Measurements from ENCODE around the gene CHAC2. TPM values are rescaled to one million over a fixed set of nuclear protein-coding genes. Genes with fewer than 3 reads are reported as not detected.
A peak's percentile ranks its signal among the peaks of the same experiment; 100 is the strongest.
"Not testable (repeated sequence)": the region's sequence is repeated elsewhere in the genome, so short reads cannot be mapped to it uniquely, and the experiment has no call there.

The CHAC2 gene
- total RNA-seq, 2 experiments from 2014 or later: 17.1 to 18.1 TPM

DNA sequence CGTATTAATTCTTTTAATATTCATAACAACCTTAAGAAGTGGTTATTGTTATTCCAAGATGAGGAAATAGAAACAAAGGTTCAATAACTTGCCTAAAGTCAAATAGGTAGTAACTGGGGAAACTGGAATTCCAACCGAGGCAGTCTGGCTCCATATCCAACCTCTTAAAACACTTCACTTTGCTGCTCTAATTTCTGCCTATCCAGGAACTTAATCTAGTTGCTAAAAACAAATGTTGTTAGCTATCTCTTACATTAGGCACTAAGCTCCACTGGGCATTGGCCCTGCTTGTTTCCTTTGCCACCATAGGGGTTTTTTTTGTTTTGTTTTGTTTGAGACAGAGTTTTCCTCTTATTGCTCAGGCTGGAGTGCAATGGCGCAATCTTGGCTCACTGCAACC lies 44.0 kb downstream of the CHAC2 start:
- Mint-ChIP-seq H3K9me3 (ENCODE audit: insufficient read depth) (no peaks in the 10 kb centered on the region), H3K36me3 (ENCODE audit: low read depth) (peaks cover 25% of the 10 kb centered on the region), H3K27me3 (ENCODE audit: low read depth) (no peaks in the 10 kb centered on the region), H3K4me3 (no peak overlapping the region), H3K4me1 (ENCODE audit: low read depth) (no peaks in the 10 kb centered on the region), H3K27ac (no peak overlapping the region)
- ATAC-seq (no peak), DNase-seq (no peak)
- ChIA-PET CTCF (no interaction called here), POLR2A (no interaction called here)

DNA sequence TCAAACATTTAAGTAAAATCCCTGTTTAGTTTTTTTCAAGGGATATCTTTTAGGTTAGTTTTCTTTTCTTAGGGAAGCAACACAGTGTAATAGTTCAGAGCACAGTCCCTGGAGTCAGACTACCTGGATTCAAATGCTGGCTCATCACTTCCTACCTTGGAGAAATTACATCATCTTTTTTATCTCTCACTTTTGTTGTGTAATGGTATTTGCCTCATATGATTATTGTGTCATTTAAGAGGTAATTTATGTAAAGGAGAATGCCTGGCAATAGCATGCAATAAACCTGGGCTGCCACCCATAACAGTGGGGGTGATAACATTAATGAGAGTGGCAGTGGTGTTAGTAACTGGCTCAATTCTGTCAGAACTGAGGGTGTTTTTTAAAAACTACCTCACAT lies 45.5 kb downstream of the CHAC2 start:
- Mint-ChIP-seq H3K9me3 (ENCODE audit: insufficient read depth) (no peaks in the 10 kb centered on the region), H3K4me1 (ENCODE audit: low read depth) (no peaks in the 10 kb centered on the region), H3K27me3 (ENCODE audit: low read depth) (no peaks in the 10 kb centered on the region), H3K27ac (no peak overlapping the region), H3K4me3 (no peak overlapping the region), H3K36me3 (ENCODE audit: low read depth) (peaks cover 33% of the 10 kb centered on the region)
- no peak for DNase-seq
- ChIA-PET CTCF (no interaction called here), POLR2A (interaction anchor here (0.6 kb wide), 1 partner anchor 303 kb away, joined by 3 read pairs; no protein-coding TSS in a partner anchor)
- ATAC-seq: no peak

DNA sequence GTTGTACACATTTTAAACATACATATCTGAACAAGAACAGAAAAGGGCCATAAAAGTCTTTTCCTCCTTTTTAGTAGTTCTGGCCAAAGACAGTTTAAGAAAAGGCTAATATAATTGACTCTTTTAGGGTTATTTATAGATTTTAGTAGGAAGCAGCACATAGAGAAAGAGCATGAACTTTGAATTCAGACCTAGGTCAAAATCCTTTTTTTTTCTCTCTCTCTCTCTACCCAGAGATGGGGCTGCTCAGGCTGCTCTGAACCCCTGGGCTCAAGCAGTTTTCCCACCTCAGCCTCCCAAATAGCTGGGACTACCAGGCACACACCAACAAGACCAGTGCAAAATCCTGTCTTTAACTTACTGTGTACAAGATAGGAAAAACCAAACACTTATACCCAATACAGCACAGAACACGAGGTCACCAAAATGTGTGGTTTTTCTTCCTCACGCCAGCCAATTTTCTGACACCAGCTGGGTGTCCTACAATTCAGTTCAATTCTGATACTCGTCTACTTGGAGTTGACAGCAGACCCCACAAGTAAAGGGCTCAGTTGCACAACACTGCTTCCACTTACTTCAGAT lies 51.3 kb downstream of the CHAC2 start:
- no peak overlapping the region for H3K4me3 Mint-ChIP-seq
- CTCF ChIA-PET: no interaction called here
- ATAC-seq (no peak), DNase-seq (no peak)
- POLR2A ChIA-PET: no interaction called here
- H3K27me3 Mint-ChIP-seq (ENCODE audit: low read depth): no peaks in the 10 kb centered on the region
- H3K4me1 Mint-ChIP-seq (ENCODE audit: low read depth): no peaks in the 10 kb centered on the region
- H3K9me3 Mint-ChIP-seq (ENCODE audit: insufficient read depth): no peaks in the 10 kb centered on the region
- peaks cover 18% of the 10 kb centered on the region for H3K36me3 Mint-ChIP-seq (ENCODE audit: low read depth)
- no peak overlapping the region for H3K27ac Mint-ChIP-seq

DNA sequence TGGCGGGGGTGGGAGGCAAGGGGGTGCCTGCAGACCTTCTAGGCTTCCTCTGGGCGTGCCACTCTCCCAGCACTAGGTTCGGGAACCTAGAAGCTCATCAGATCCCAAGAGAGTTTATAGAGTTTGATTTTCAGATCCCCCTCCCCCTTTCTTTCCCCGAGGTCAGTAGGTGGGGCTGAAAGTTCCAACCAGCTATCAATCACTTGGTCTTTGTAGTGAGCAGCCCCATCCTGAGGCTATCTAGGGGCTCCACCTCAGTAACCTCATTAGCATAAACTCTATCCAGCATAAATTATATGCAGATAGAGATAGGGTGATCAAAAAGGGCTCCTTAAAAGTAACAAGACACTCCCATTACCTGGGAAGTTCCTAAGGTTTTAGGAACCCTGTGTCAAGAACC lies 52.0 kb downstream of the CHAC2 start:
- H3K9me3 Mint-ChIP-seq (ENCODE audit: insufficient read depth): no peaks in the 10 kb centered on the region
- no peaks in the 10 kb centered on the region for H3K4me1 Mint-ChIP-seq (ENCODE audit: low read depth)
- DNase-seq (no peak), ATAC-seq (no peak)
- CTCF ChIA-PET: no interaction called here
- H3K36me3 Mint-ChIP-seq (ENCODE audit: low read depth): peaks cover 18% of the 10 kb centered on the region
- POLR2A ChIA-PET: no interaction called here
- no peaks in the 10 kb centered on the region for H3K27me3 Mint-ChIP-seq (ENCODE audit: low read depth)
- no peak overlapping the region for H3K4me3 Mint-ChIP-seq
- no peak overlapping the region for H3K27ac Mint-ChIP-seq

- no peak overlapping the region for H3K4me3 Mint-ChIP-seq
- H3K27ac Mint-ChIP-seq: no peak overlapping the region
- H3K9me3 Mint-ChIP-seq (ENCODE audit: insufficient read depth): no peaks in the 10 kb centered on the region
- POLR2A ChIA-PET: no interaction called here
- DNase-seq (no peak), ATAC-seq (no peak)
- H3K27me3 Mint-ChIP-seq (ENCODE audit: low read depth): no peaks in the 10 kb centered on the region
- peaks cover 18% of the 10 kb centered on the region for H3K36me3 Mint-ChIP-seq (ENCODE audit: low read depth)
- H3K4me1 Mint-ChIP-seq (ENCODE audit: low read depth): no peaks in the 10 kb centered on the region
- CTCF ChIA-PET: no interaction called here
Observed at GRCh38 chr2:53820048-53820447, 52.4 kb downstream of the CHAC2 start.

DNA sequence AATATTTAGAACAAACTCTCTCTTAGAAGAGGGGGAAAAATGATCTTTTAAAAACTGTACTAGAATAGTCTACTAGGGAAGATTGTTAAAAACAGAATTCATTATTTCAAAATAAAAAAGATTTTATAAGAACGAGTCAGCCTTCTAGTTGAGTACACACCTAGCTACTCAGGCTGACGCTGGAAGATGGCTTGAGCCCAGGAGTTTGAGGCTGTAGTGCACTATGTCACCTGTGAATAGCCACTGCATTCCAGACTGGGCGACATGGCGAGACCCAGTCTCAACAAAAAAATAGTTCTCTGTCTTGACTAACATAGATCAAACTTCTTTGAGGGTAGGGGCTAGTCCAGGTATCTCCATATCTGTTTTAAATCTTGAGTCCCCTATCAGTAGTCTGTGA lies 53.1 kb downstream of the CHAC2 start:
- no peak overlapping the region for H3K27ac Mint-ChIP-seq
- H3K27me3 Mint-ChIP-seq (ENCODE audit: low read depth): no peaks in the 10 kb centered on the region
- H3K36me3 Mint-ChIP-seq (ENCODE audit: low read depth): peaks cover 11% of the 10 kb centered on the region
- H3K4me1 Mint-ChIP-seq (ENCODE audit: low read depth): no peaks in the 10 kb centered on the region
- no peak for ATAC-seq
- H3K4me3 Mint-ChIP-seq: no peak overlapping the region
- no peaks in the 10 kb centered on the region for H3K9me3 Mint-ChIP-seq (ENCODE audit: insufficient read depth)
- CTCF ChIA-PET: interaction anchor here (0.6 kb wide), 1 partner anchor 40 kb away, joined by 6 read pairs; no protein-coding TSS in a partner anchor
- POLR2A ChIA-PET: no interaction called here
- DNase-seq: no peak

DNA sequence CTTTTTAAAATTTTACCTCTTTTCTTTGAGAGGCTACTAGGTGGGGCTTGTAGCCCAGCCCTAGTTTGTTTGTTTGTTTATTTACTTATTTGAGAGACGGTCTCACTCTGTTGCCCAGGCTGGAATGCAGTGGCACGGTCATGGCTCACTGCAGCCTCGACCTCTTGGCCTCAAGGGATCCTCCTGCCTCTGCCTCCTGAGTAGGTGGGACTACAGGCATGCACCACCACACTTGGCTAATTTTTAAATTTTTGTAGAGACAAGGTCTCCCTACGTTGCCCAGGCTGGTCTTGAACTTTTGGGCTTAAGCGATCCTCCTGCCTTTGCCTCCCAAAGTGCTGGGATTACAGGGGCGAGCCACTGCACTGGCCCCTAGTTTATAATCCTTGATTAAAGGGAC lies 54.2 kb downstream of the CHAC2 start:
- peaks cover 6% of the 10 kb centered on the region for H3K36me3 Mint-ChIP-seq (ENCODE audit: low read depth)
- no peaks in the 10 kb centered on the region for H3K4me1 Mint-ChIP-seq (ENCODE audit: low read depth)
- H3K27ac Mint-ChIP-seq: no peak overlapping the region
- no peaks in the 10 kb centered on the region for H3K9me3 Mint-ChIP-seq (ENCODE audit: insufficient read depth)
- no peaks in the 10 kb centered on the region for H3K27me3 Mint-ChIP-seq (ENCODE audit: low read depth)
- CTCF ChIA-PET: no interaction called here
- no peak for ATAC-seq
- POLR2A ChIA-PET: interaction anchor here (0.6 kb wide), 1 partner anchor 161 kb away, joined by 3 read pairs; no protein-coding TSS in a partner anchor
- no peak overlapping the region for H3K4me3 Mint-ChIP-seq
- DNase-seq: no peak

DNA sequence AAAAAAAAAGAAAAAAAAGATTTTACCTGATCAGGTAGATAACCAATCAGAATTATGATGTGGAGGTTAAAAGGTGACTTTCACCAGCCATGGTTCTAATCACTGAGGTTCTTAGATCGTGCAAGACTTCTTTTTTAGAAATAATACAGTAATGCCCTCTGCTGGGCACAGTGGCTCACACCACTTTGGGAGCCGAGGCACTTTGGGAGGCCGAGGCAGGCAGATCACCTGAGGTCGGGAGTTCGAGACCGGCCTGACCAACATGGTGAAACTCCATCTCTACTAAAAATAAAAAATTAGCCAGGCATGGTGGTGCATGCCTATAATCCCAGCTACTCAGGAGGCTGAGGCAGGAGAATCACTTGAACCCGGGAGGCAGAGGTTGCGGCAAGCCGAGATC lies 56.0 kb downstream of the CHAC2 start:
- H3K36me3 Mint-ChIP-seq (ENCODE audit: low read depth); ATAC-seq; H3K4me1 Mint-ChIP-seq (ENCODE audit: low read depth); H3K9me3 Mint-ChIP-seq (ENCODE audit: insufficient read depth); H3K27me3 Mint-ChIP-seq (ENCODE audit: low read depth); CTCF ChIA-PET; POLR2A ChIA-PET; H3K27ac Mint-ChIP-seq; H3K4me3 Mint-ChIP-seq: not testable (repeated sequence)
- DNase-seq: peak; percentile 29

Other genes with a start within 250 kb of the CHAC2 start
- 10 to 100 TPM; 25.3 to 25.8 TPM for gene ASB3, start 19.1 kb downstream of the CHAC2 start, total RNA-seq
- gene ERLEC1, start 19.2 kb downstream of the CHAC2 start, total RNA-seq: 10 to 100 TPM; 19.5 to 20.9 TPM
- gene GPR75, start 92.2 kb downstream of the CHAC2 start, total RNA-seq: 1 to 10 TPM; 2.8 to 3.0 TPM
- 10 to 100 TPM; 55.3 to 56.8 TPM for gene PSME4, start 203.2 kb downstream of the CHAC2 start, total RNA-seq